HK-2 (cell line): ENCODE results near the gene DUSP23.

ENCODE experiments used
- DNase-seq: peaks from one replicate; pipeline ENCODE4 v3.0.0-alpha.2; 2018; ENCODE audit not compliant: unreplicated experiment

DUSP23 gene

GRCh38 chr1:159786465-159786864, 5.7 kb downstream of the DUSP23 start:
- no peak for DNase-seq

GRCh38 chr1:159786966-159787365, 6.2 kb downstream of the DUSP23 start:
- no peak for DNase-seq

- no peak for DNase-seq
Measured at GRCh38 chr1:159790237-159790917, 9.6 kb downstream of the DUSP23 start.

DNA sequence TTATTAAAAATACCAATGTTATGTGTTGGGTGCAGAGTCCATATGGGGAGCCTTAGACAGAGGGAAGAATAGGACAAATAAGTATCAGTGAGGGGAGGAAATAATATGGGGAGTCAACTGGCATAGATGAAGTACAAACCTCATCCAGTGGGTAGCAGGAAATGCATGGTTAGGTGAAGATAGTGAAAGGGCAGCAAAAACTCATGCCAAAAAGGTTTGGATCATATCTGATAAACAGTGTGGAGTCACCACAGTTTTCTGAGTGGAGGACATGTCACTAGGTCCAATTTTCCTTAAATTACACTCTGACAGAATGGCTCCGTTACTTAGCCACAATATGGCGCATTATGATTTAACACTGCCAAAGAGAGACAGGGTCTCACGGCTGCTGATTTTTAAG, 10.3 kb downstream of the DUSP23 start:
- DNase-seq: no peak

- DNase-seq: no peak
Measured at GRCh38 chr1:159791461-159791860, 10.7 kb downstream of the DUSP23 start.

DNA sequence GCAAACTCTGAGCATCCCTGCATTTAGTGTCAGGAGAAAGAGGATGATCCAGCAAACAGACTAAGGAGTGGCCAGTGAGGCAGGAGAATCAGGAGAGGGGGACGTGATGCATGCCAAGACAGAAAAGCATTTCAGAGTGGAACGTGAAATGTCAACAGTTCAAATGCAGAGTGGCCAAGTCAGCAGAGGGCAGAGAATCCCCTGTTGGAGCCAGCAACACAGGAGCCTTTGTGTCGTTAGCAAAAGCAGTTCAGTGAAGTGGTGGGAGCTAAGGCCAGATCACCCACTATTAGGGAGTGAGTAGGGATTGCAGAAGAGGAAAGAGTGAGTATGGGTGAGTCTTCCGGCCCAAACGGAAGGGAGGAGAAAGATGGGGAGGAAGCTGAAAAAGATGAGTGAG, 14.8 kb downstream of the DUSP23 start:
- no peak for DNase-seq

DNA sequence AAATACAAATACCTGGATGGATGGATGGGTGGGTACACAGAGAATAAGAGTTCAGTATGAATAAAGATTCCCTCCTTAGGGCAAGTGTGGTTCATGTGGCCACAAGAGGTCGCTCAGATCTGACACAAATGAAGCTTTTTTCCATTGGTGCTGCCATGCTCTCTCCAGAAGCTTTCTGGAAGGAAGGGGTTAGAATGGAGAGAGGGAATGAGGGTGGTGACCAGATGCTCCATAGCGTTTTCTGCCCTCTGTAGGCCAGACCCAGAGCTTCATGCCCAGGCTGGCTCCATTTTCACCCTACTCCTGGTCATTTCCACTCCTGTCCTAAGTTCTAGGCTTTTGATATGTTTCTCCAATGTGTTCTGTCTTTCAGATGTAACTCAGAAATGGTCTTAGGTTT, 18.1 kb downstream of the DUSP23 start:
- DNase-seq: peak; percentile 49

DNA sequence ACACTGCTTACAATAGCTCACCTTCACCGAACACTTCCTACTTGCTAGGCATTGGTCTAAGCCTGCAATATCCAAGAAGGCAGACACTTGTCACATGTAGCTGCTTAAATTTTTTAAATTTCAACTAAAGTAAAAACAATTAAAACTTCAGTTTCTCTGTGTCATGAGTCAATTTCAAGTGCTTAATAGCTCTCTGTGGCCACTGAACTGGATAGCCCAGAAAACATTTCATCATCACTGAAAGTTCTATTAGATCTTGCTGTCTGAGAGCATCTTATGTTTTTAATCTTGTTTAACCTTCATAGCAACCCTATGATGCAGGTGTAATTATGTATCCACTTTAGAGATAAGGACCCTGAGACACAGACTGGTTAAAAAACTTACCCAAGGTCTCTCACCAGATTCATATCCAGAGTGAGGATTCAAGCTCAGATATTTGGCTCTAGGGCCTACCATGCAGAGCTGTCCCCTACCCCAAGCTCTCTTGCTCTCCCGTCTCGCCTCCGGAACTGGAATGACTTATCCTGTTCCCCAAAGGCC, 18.8 kb downstream of the DUSP23 start:
- no peak for DNase-seq

DNA sequence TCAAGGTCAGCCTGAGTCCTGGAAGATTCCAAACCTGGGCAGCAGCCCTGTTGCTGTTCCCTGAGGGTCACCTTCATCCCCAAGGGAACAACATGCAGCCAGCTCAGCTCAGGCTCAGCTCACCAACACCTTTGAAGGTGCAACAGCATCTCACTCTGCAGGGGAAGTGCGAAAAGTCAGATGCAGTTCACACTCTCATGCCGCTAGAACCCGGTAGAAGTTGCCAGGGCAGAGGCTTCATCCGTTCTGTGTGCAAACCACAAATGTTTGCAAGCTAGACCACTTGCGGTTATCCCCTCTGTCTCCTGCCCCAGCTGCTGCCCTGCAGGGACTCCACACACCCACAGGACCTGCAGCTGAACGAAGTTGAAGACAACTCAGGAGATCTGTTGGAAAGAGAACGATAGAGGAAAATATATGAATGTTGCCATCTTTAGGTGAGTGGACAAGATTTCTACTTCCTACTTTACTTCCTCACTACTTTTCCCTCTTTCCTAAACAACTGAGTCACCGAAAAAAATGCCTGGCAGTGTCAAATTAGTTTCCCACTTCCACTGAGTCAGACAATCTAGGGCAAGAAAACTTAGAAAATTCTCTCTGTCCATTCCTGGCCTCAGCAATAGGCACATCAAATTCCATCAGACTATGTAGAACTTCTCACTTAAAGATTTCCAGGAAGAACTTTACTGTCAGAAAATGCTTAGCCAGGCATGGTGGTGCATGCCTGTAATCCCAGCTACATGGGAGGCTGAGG, 19.6 kb downstream of the DUSP23 start:
- no peak for DNase-seq

GRCh38 chr1:159802111-159802510, 21.3 kb downstream of the DUSP23 start, which contains the start of gene FCRL6:
Gene FCRL6 (plus strand): TSS chr1:159802360. CDS start chr1:159802425, 65 bp downstream.
- DNase-seq: no peak

GRCh38 chr1:159803956-159804689, 23.4 kb downstream of the DUSP23 start:
- no peak for DNase-seq

- DNase-seq: no peak
Measured at GRCh38 chr1:159804924-159805323, 24.2 kb downstream of the DUSP23 start.

- no peak for DNase-seq
Measured at GRCh38 chr1:159815926-159816325, 35.2 kb downstream of the DUSP23 start.

- no peak for DNase-seq
Measured at GRCh38 chr1:159817276-159818041, 36.7 kb downstream of the DUSP23 start.

- DNase-seq: no peak
Measured at GRCh38 chr1:159821171-159821867, 40.6 kb downstream of the DUSP23 start.

GRCh38 chr1:159823406-159823805, 42.6 kb downstream of the DUSP23 start:
- no peak for DNase-seq

GRCh38 chr1:159825564-159825963, 44.8 kb downstream of the DUSP23 start:
- DNase-seq: no peak

GRCh38 chr1:159826441-159827101, 45.8 kb downstream of the DUSP23 start, which contains the start of gene SLAMF8:
Gene SLAMF8 (plus strand): TSS chr1:159826873. CDS start chr1:159826899, 26 bp downstream.
- DNase-seq: no peak

- no peak for DNase-seq
Measured at GRCh38 chr1:159827102-159827490, 46.3 kb downstream of the DUSP23 start.

DNA sequence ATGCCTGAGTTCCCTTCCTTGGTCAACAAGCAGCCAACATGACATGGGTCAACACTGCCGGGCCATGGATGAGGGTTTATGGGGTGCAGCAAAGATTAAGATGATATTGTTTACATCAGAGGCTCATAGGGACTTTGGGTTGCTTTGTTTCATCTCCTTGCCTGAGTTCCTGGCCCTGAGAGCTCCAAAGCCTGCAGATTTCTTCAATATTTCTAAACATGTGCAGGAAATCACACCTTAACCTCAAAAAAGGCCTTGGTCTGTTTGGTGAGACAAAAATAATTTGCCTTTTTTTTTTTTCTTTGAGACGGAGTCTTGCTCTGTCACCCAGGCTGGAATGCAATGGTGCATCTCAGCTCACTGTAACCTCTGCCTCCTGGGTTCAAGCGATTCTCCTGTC, 46.8 kb downstream of the DUSP23 start:
- DNase-seq: no peak
